RWPE2 (cell line): ENCODE measurements around the gene MGMT.

Experiments used
- ATAC-seq: fragments of 200-7000 bp; cut with Tn5 transposase; 3 replicates; pipeline ENCODE4 v1.9.1; 2021; ENCODE audit warnings: low read depth
- DNase-seq: peaks from one replicate; pipeline ENCODE4 v3.0.0-alpha.2; 2020; ENCODE audit warnings: low spot score
- H3K27ac ChIP-seq: fragments of 450-650 bp; 2 replicates; pipeline ENCODE4 v1.5.1; 2017; ENCODE audit warnings: mild to moderate bottlenecking; ENCODE audit not compliant: poor library complexity, severe bottlenecking
- H3K27me3 ChIP-seq: fragments of 250-450 bp; sonication (Bioruptor Pico); 2 replicates; pipeline ENCODE4 v1.5.1; 2021; ENCODE audit warnings: mild to moderate bottlenecking, moderate library complexity; ENCODE audit not compliant: insufficient read depth, poor library complexity, severe bottlenecking
- H3K36me3 ChIP-seq: fragments of 250-450 bp; sonication (Bioruptor Pico); 2 replicates; pipeline ENCODE4 v1.5.1; 2020; ENCODE audit warnings: low read depth, mild to moderate bottlenecking, moderate library complexity
- H3K4me1 ChIP-seq: fragments of 250-450 bp; sonication (Bioruptor Pico); 2 replicates; pipeline ENCODE4 v1.5.1; 2021; ENCODE audit warnings: mild to moderate bottlenecking, moderate library complexity; ENCODE audit not compliant: insufficient read depth, poor library complexity, severe bottlenecking
- H3K4me3 ChIP-seq: fragments of 250-450 bp; sonication (Bioruptor Pico); 2 replicates; pipeline ENCODE4 v1.5.1; 2021; ENCODE audit warnings: mild to moderate bottlenecking, moderate library complexity; ENCODE audit not compliant: severe bottlenecking
- H3K9me3 ChIP-seq: fragments of 250-450 bp; sonication (Bioruptor Pico); 2 replicates; pipeline ENCODE4 v1.5.1; 2021; ENCODE audit warnings: mild to moderate bottlenecking, moderate library complexity; ENCODE audit not compliant: severe bottlenecking
- TF ChIP-seq, protein P1 (sequence below): fragments of 450-650 bp; IDR thresholded peaks from one replicate; pipeline ENCODE4 v1.5.1; 2017; ENCODE audit warnings: mild to moderate bottlenecking, moderate library complexity; ENCODE audit not compliant: poor library complexity, severe bottlenecking

MGMT gene

DNA sequence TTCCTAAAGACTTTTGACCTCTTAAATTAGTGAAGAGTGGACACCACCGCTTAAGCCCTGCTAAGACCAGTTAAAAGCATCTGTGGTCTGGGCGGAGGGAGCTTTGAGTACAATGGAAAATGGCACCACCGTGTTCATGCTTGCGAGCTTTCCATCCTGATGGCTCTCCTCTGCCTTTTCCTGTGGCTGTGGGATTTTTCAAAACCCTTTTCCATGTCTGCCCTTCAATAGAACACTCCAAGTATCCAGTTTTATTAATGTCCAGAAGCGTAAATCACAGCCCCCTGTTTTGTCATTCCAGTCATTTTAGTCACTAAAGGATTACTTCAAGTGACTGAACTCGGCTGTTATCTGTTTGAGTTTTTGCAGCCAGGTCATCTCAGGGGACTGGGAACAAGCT lies 181.8 kb downstream of the MGMT start:
- TF ChIP-seq, protein P1, sequence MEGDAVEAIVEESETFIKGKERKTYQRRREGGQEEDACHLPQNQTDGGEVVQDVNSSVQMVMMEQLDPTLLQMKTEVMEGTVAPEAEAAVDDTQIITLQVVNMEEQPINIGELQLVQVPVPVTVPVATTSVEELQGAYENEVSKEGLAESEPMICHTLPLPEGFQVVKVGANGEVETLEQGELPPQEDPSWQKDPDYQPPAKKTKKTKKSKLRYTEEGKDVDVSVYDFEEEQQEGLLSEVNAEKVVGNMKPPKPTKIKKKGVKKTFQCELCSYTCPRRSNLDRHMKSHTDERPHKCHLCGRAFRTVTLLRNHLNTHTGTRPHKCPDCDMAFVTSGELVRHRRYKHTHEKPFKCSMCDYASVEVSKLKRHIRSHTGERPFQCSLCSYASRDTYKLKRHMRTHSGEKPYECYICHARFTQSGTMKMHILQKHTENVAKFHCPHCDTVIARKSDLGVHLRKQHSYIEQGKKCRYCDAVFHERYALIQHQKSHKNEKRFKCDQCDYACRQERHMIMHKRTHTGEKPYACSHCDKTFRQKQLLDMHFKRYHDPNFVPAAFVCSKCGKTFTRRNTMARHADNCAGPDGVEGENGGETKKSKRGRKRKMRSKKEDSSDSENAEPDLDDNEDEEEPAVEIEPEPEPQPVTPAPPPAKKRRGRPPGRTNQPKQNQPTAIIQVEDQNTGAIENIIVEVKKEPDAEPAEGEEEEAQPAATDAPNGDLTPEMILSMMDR: no peak
- Histone ChIP-seq H3K27me3 (no peaks in the 10 kb centered on the region), H3K27ac (no peak overlapping the region), H3K9me3 (no peaks in the 10 kb centered on the region), H3K36me3 (no peaks in the 10 kb centered on the region), H3K4me3 (no peak overlapping the region), H3K4me1 (no peaks in the 10 kb centered on the region)
- ATAC-seq (no peak), DNase-seq (no peak)

DNA sequence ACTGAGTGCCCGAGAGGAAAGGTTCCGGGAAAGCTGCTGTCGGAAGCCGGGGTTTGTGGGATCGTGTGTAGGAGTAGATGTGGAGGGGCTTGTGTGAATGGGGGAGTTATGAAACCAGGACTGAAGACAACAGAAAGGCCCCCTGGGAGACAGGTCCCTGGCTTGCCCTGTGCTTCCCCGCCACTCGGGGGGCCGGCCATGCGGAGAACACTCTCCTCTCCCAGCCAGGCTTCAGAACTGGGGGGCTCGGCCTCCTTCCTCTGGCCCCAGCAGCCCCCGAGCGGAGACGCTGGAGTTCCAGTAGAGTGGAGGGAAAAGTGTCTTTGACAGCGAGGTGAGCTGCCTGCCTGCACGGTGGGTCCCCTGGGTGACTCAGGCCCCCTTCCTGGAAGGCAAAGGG lies 185.0 kb downstream of the MGMT start:
- no peak for ATAC-seq
- TF ChIP-seq, protein P1: no peak
- DNase-seq: no peak
- no peaks in the 10 kb centered on the region for H3K36me3 ChIP-seq
- H3K27me3 ChIP-seq: no peaks in the 10 kb centered on the region
- no peak overlapping the region for H3K4me3 ChIP-seq
- no peaks in the 10 kb centered on the region for H3K9me3 ChIP-seq
- no peaks in the 10 kb centered on the region for H3K4me1 ChIP-seq
- no peak overlapping the region for H3K27ac ChIP-seq

GRCh38 chr10:129652521-129653201 lies 185.6 kb downstream of the MGMT start:
- ATAC-seq: no peak
- Histone ChIP-seq H3K9me3 (no peaks in the 10 kb centered on the region), H3K4me3 (no peak overlapping the region), H3K36me3 (no peaks in the 10 kb centered on the region), H3K4me1 (no peaks in the 10 kb centered on the region), H3K27ac (no peak overlapping the region), H3K27me3 (no peaks in the 10 kb centered on the region)
- no peak for DNase-seq
- TF ChIP-seq, protein P1: no peak

DNA sequence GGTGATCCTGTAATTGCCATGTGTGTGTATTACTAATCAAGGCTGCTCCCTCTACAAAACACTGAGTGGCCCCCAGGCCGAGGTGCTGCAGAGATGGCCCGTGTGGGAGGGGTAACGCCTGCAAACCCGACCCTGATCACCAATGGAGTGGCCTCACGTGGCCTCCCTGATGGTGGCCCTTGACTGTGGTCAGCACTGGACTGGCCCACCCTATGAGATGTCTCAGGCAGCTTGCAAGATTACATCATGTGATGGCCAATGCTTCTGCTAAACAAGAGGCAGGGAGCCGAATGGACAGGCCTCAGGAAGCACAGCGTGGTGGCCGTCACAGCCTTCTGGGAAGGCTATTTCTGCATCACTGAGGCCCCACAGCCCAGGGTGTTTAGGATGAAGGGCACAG lies 186.4 kb downstream of the MGMT start:
- Histone ChIP-seq H3K27me3 (no peaks in the 10 kb centered on the region), H3K36me3 (no peaks in the 10 kb centered on the region), H3K4me1 (no peaks in the 10 kb centered on the region), H3K27ac (no peak overlapping the region), H3K4me3 (no peak overlapping the region), H3K9me3 (no peaks in the 10 kb centered on the region)
- no peak for ATAC-seq
- TF ChIP-seq, protein P1: no peak
- DNase-seq: no peak

- Histone ChIP-seq H3K27me3 (no peaks in the 10 kb centered on the region), H3K4me3 (no peak overlapping the region), H3K36me3 (no peaks in the 10 kb centered on the region), H3K9me3 (no peaks in the 10 kb centered on the region), H3K4me1 (no peaks in the 10 kb centered on the region), H3K27ac (no peak overlapping the region)
- TF ChIP-seq, protein P1: no peak
- no peak for ATAC-seq
- no peak for DNase-seq
These were observed 186.8 kb downstream of the MGMT start for GRCh38 chr10:129653861-129654260.
